HG02798 (cell line): ENCODE results near the gene S100PBP.

Source experiments
- ATAC-seq: cut with Tn5 transposase; IDR thresholded peaks from one replicate; pipeline ENCODE4 v1.9.1; 2021; ENCODE audit warnings: mild to moderate bottlenecking; ENCODE audit not compliant: unreplicated experiment, poor library complexity

The S100PBP gene

GRCh38 chr1:32883338-32884031 lies 66.0 kb downstream of the S100PBP start:
- no peak for ATAC-seq

- ATAC-seq, result no peak
These were observed 66.5 kb downstream of the S100PBP start for GRCh38 chr1:32884032-32884372.

DNA sequence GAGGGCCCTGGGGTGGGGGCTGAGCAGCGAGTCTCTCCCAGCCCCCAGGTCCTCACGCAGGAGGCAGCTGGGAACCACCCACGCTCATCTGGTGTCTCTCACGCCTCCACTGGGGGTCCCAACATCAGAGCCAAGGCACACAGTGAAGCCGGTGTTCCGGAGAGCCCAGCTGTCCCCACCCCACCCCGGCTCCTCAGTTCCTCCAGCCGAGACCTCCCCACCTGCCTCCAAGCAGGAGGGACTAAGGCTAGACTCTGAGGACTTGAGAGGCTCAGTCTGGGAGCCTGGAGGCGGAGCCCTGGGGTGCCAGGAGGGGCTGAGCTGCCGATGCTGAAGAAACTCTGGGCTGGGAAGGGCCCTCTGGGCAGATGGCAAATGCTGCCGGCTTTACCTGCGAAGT lies 67.3 kb downstream of the S100PBP start:
- ATAC-seq, result no peak

DNA sequence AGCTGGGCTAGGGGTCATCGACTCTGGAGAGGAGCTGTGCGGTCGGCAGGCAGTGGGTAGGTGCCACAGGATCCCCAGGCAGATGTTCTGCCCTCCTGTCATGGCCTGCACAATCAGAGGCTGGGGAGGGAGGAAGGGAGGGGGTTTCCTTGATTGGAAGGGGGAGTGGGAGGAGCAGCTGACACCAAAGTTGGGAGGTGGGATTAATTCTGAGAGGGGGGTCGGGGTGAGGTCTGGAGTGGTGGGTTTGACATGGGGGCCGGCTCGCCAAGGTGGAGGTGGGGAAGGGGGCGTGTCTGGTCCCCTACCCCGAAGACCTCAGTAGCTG lies 68.2 kb downstream of the S100PBP start:
- no peak for ATAC-seq

DNA sequence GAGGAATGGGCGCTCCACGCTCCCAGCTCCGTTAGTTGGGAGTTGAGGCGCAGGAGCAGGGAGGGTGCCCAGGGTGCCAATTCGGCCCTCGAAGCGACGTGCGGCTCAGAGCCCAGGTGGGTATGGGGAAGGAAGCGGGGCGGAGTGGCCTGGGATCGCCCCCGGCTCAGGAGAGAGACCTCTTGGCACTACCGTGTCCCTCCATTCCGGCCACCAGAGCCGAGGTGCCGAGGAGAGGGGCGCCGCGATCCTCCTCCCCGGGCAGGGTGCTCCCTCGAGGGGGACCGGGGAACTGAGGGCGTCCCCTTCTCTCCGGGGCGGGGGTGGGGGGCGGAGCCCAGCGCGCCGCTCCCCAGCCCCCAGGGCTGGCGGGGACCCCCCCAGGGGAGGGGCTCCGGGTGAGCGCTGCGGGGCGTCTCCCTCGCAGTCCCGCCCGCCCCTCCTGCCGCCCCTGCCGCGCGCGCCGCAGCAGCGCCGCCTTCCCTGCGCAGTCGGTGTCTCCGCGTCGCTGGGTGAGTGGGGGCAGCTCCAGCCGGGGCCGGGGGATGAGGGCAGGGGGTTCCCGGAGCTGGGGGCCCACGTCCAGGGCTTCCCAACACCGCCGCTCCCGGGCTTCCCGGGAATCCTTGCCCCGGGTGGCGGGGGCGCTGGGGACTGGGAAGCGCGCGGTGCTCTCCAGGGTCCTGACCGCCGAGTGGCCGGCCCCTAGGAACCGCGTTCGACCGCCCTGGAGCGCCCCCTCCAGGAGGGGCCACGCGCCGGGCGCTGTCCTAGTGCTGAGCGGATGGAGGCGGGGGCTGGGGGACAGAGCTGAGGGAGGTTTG lies 68.8 kb downstream of the S100PBP start, which contains the start of gene HPCA:
TSS of gene HPCA (plus strand) at position 488 of the 824 bp plus-strand sequence. CDS start 2,408 bp downstream, outside the sequence.
- ATAC-seq, result no peak

GRCh38 chr1:32886828-32887414 lies 69.5 kb downstream of the S100PBP start:
- ATAC-seq, result no peak

DNA sequence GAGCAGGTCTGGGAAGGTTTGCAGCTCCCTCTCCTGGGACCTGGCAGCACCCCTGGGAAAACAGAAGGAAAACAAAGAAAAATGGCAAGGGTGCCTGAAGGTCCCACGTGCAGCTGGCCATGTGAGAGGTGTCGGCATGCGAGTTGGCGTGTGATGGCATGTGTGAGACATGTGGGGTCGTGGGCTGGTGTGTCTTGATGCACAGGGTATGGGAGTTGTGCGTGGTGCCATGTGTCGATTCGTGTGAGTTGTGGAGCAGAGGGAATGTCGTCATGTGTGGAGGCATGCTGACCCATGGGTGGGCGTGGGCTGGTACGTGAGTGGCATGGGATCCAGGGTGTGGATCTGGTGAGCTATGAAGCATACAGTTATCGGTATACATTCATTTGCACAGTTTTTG lies 70.2 kb downstream of the S100PBP start:
- no peak for ATAC-seq

DNA sequence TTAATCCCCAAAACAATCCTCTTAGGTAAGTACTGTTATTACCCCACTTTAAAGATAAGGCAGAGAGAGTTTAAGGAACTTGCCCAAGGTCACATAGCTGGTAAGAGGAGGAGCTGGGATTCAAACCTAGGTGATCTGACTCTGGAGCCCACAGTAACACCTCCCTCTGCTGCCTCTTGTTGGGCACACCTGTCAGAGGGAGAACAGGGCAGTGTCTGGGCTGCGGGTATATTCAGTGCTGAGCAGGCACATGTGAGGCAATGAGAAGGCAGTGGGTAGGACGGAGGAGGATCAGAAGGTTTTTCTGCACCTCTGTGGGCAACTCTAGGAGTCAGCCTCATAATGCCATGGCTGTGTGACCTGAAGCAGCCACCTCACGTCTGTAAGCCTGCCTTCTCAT lies 70.7 kb downstream of the S100PBP start:
- ATAC-seq, result no peak

DNA sequence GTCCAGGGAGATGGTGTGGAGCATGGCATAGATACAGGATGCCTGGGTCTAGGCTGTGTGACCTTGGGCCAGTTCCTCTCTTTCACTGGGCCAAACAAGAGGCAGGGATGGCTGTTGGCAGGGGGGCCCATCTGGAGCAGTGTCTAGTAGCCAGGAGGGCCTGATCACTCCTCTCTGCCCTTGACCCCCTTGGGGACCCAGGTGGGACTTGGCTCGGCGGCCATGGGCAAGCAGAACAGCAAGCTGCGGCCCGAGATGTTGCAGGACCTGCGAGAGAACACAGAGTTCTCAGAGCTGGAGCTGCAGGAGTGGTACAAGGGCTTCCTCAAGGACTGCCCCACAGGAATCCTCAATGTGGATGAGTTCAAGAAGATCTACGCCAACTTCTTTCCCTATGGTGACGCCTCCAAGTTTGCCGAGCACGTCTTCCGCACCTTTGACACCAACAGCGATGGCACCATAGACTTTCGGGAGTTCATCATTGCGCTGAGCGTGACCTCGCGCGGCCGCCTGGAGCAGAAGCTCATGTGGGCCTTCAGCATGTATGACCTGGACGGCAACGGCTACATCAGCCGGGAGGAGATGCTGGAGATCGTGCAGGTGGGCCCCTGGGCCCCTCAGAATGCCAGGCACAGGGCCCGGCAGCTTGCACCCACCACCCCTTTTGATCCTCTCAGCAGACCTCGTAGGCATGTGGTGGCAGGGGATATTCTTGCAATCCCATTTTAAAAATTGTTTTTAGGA lies 71.4 kb downstream of the S100PBP start:
- ATAC-seq, result no peak

DNA sequence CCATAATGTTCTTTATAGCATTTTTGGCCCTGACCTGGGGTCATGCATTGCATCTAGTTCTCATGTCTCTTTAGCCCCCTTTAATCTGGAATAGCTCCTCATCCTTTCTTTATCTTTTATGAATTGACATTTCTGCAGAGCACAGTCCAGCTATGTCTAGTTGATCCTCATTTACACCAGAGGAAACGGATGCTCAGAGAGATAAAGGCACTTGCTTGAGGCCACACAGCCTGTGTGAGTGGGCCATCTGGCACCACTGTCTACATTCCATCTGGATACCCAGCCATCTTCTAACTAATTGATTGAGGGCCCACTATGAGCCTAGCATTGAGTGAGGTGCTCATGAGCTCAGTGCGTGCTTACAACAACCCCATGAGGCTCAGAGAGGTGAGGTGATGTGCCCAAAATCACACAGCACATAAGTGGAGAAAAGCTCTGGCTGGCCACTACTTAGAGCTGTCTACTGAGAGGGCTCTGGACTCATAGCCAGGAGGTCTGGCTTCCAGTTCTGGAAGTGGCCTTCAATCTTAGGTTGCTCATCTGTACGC lies 72.4 kb downstream of the S100PBP start:
- ATAC-seq, result no peak

GRCh38 chr1:32890516-32891240 lies 73.2 kb downstream of the S100PBP start:
- no peak for ATAC-seq

- ATAC-seq, result no peak
These were observed 73.8 kb downstream of the S100PBP start for GRCh38 chr1:32891241-32891570.

DNA sequence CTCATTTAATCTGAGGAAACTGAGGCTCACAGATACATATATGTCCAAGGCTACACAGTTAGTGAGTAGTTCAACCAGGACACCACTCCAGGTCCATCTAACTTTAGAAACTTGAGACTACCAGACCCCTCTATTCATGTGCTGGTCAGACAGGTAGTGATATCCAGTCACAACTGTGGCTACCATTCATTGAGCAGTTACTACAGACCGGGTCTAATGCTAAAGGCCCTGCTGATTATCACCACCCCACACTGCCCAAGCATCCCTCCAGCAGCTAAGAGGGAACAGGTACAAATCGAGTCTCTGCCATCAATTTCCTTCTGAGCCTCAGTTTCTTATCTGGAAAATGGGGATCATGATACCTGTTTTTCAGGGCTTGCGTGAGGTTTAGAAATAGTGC lies 74.2 kb downstream of the S100PBP start:
- ATAC-seq, result no peak

DNA sequence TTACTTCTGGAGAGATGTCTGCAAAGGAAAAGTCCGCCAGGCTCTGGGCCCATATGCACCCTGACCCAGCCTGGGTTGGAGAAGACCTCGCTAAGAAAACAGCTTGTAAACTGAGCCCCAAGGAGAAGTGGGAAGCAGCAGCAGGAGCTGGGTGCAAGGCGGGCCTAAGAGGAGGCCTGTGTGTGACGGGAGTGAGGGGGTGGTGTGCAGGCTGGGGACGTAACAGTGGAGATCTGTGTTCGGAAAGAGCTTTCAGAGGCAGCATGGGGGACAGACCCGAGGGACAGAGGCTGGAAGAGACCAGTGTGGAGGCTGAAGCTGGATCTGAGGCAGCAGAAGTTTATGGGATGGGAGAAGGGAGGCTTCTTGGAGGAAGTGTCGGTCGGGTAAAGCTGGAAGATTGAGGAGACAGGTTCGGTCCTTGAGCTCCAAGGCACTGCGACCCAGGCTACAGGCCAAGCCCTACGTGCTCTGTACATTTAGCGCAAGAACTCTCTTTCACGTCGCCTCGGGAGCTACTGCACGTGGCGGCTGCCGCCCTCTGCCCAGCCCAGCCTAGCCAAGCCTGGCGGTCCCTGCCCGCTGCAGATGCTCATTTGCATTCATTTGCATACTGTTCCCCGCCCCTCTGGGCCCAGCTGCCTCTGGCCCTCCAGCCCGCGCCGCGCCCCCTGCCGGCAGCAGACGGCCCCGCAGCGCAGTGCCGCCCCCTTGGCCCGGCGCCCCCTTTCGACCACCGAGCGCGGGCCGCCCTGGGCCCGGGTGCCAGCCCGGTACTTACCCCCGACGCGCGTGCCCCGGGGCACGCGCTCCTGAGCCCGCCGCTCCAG lies 75.1 kb downstream of the S100PBP start:
- no peak for ATAC-seq

- no peak for ATAC-seq
These were observed 76.0 kb downstream of the S100PBP start for GRCh38 chr1:32893198-32894018.

- no peak for ATAC-seq
These were observed 76.7 kb downstream of the S100PBP start for GRCh38 chr1:32894019-32894600.

DNA sequence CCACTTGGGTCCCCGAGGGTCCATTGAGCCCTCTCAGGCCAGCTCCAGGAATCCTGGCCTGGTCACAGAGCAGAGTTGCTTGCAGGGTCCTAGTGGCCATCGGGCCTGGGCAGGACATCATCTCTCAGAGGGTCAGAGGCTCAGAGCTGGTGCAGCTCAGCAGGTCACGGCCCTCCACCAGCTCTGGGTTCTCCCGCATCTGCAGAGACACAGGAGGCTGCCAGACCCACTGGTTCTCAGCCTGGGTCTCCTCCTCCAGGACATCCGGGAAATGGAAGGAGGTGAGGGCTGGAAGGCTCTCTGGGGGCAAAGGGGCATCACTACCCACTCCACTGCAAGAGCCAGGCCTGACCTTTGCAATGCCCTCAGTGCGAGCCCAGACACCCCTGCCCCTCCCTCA lies 77.2 kb downstream of the S100PBP start:
- no peak for ATAC-seq
